ENCODE data around the gene ALK.

ALK gene

GRCh38 chr2:29492701-29493100 is 428.7 kb downstream of the ALK start:
- DNase-seq (ENCODE audit: low read depth): no peak
- H3K4me3 ChIP-seq (ENCODE audit: control insufficient read depth, low read depth, low read length): no peak overlapping the region
- TF ChIP-seq, protein P1, sequence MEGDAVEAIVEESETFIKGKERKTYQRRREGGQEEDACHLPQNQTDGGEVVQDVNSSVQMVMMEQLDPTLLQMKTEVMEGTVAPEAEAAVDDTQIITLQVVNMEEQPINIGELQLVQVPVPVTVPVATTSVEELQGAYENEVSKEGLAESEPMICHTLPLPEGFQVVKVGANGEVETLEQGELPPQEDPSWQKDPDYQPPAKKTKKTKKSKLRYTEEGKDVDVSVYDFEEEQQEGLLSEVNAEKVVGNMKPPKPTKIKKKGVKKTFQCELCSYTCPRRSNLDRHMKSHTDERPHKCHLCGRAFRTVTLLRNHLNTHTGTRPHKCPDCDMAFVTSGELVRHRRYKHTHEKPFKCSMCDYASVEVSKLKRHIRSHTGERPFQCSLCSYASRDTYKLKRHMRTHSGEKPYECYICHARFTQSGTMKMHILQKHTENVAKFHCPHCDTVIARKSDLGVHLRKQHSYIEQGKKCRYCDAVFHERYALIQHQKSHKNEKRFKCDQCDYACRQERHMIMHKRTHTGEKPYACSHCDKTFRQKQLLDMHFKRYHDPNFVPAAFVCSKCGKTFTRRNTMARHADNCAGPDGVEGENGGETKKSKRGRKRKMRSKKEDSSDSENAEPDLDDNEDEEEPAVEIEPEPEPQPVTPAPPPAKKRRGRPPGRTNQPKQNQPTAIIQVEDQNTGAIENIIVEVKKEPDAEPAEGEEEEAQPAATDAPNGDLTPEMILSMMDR (IDR thresholded peaks at IDR 0.05; ENCODE audit: control insufficient read depth, insufficient read depth, low read depth, low read length, missing control alignments): no peak

GRCh38 chr2:29490045-29490444 is 431.3 kb downstream of the ALK start:
- no peak overlapping the region for H3K4me3 ChIP-seq (ENCODE audit: control insufficient read depth, low read depth, low read length)
- DNase-seq (ENCODE audit: low read depth): no peak
- TF ChIP-seq, protein P1 (IDR thresholded peaks at IDR 0.05; ENCODE audit: control insufficient read depth, insufficient read depth, low read depth, low read length, missing control alignments): no peak

GRCh38 chr2:29489568-29489967 is 431.8 kb downstream of the ALK start:
- TF ChIP-seq, protein P1 (IDR thresholded peaks at IDR 0.05; ENCODE audit: control insufficient read depth, insufficient read depth, low read depth, low read length, missing control alignments): no peak
- H3K4me3 ChIP-seq (ENCODE audit: control insufficient read depth, low read depth, low read length): no peak overlapping the region
- no peak for DNase-seq (ENCODE audit: low read depth)

DNA sequence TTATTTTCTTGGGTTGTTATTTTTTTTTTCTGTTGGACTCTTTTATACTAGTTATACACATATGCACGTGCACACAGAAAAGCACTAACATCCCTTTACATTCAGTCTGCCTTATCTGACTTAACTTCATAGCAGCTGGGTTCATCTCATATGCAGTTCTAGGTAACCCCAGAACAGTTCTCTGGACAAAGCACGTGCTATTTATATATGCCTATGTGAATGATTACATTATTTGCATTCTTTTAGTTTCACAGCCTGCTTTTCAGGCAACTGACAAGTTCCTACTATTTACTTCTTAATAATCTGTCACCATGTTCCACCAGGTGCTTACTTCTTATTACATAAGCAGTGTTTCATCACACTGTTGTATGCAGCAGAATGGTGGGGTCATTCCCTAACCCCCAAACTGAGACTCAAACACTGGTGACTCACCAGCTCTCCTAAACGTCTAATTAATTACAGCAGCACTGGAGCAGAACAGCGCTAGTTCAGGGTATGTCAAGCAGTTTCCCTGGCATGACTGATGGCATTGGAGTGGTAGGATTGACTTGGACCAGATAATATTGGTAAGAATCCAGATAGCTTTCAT is 433.3 kb downstream of the ALK start:
- no peak overlapping the region for H3K4me3 ChIP-seq (ENCODE audit: control insufficient read depth, low read depth, low read length)
- no peak for DNase-seq (ENCODE audit: low read depth)
- TF ChIP-seq, protein P1 (IDR thresholded peaks at IDR 0.05; ENCODE audit: control insufficient read depth, insufficient read depth, low read depth, low read length, missing control alignments): no peak

- TF ChIP-seq, protein P1 (IDR thresholded peaks at IDR 0.05; ENCODE audit: control insufficient read depth, insufficient read depth, low read depth, low read length, missing control alignments): no peak
- no peak for DNase-seq (ENCODE audit: low read depth)
- no peak overlapping the region for H3K4me3 ChIP-seq (ENCODE audit: control insufficient read depth, low read depth, low read length)
Observed at GRCh38 chr2:29485631-29486030, 435.8 kb downstream of the ALK start.

- no peak for DNase-seq (ENCODE audit: low read depth)
- no peak overlapping the region for H3K4me3 ChIP-seq (ENCODE audit: control insufficient read depth, low read depth, low read length)
- TF ChIP-seq, protein P1 (IDR thresholded peaks at IDR 0.05; ENCODE audit: control insufficient read depth, insufficient read depth, low read depth, low read length, missing control alignments): no peak
Observed at GRCh38 chr2:29485117-29485516, 436.3 kb downstream of the ALK start.

- TF ChIP-seq, protein P1 (IDR thresholded peaks at IDR 0.05; ENCODE audit: control insufficient read depth, insufficient read depth, low read depth, low read length, missing control alignments): no peak
- no peak for DNase-seq (ENCODE audit: low read depth)
- H3K4me3 ChIP-seq (ENCODE audit: control insufficient read depth, low read depth, low read length): no peak overlapping the region
Observed at GRCh38 chr2:29482867-29483266, 438.5 kb downstream of the ALK start.

Measured in AG09309 (cell line).